Fibroblast of skin of left quadriceps (primary cell): ENCODE data around the gene USP14.
"Not testable (repeated sequence)": the region's sequence is repeated elsewhere in the genome, so short reads cannot be mapped to it uniquely, and the experiment has no call there.

Experiments used
- DNase-seq, 2 experiments: peaks; one replicate each; pipeline ENCODE4 v3.0.0-alpha.2; 2013; ENCODE audit warnings: low read depth in 2 of 2

The USP14 gene

GRCh38 chr18:158128-159036 lies at the start of gene USP14:
Gene USP14 (plus strand): TSS chr18:158557. CDS start chr18:158699, 142 bp downstream.
- peak; percentile 89 to 92 for DNase-seq

- DNase-seq, result not testable (repeated sequence)
Observed at GRCh38 chr18:108665-109063, 49.7 kb upstream of the USP14 start.

GRCh38 chr18:109130-109921 lies 49.0 kb upstream of the USP14 start:
- DNase-seq, result peak in 1 of 2 experiments; percentile 7

GRCh38 chr18:109922-110261 lies 48.5 kb upstream of the USP14 start:
- DNase-seq, result not testable (repeated sequence)

- not testable (repeated sequence) for DNase-seq
Observed at GRCh38 chr18:110351-111201, 47.8 kb upstream of the USP14 start.

- DNase-seq, result peak in 1 of 2 experiments; percentile 12
Observed at GRCh38 chr18:111306-112014, 46.9 kb upstream of the USP14 start.

- not testable (repeated sequence) for DNase-seq
Observed at GRCh38 chr18:112015-112733, 46.2 kb upstream of the USP14 start.

- DNase-seq, result not testable (repeated sequence)
Observed at GRCh38 chr18:120539-121260, 37.7 kb upstream of the USP14 start.

GRCh38 chr18:135045-135444 lies 23.3 kb upstream of the USP14 start:
- DNase-seq, result no peak

- no peak for DNase-seq
Observed at GRCh38 chr18:136433-136832, 21.9 kb upstream of the USP14 start.

- DNase-seq, result no peak
Observed at GRCh38 chr18:137327-137726, 21.0 kb upstream of the USP14 start.

GRCh38 chr18:140670-141266 lies 17.6 kb upstream of the USP14 start:
- no peak for DNase-seq

GRCh38 chr18:142624-143296 lies 15.6 kb upstream of the USP14 start:
- DNase-seq, result not testable (repeated sequence)

GRCh38 chr18:148841-149240 lies 9.5 kb upstream of the USP14 start:
- DNase-seq, result no peak

- no peak for DNase-seq
Observed at GRCh38 chr18:154151-154550, 4.2 kb upstream of the USP14 start.

- no peak for DNase-seq
Observed at GRCh38 chr18:155688-156087, 2.7 kb upstream of the USP14 start.

GRCh38 chr18:156514-157230 lies 1.7 kb upstream of the USP14 start:
- no peak for DNase-seq

GRCh38 chr18:159037-159652 lies 788 bp downstream of the USP14 start:
- no peak for DNase-seq
